Astrocyte (in vitro differentiated cells and primary cell): ENCODE data around the gene MCF2L. TPM values are rescaled to one million over a fixed set of nuclear protein-coding genes. Genes with fewer than 3 reads are reported as not detected.

Experiments
- DNase-seq: peaks from one replicate; pipeline ENCODE4 v3.0.0-alpha.2; 2010; ENCODE audit warnings: low read depth
- FAIRE-seq: peaks from 2 replicates; lab custom pipeline; 2011; peaks lifted over from hg19 to GRCh38; lab: Jason Lieb, UNC
- H2AFZ ChIP-seq: 2 replicates; pipeline ENCODE4 v1.6.0; 2012; ENCODE audit warnings: low read depth, low read length, inconsistent platforms
- H3K27ac ChIP-seq: 2 replicates; pipeline ENCODE4 v1.5.1; 2011; ENCODE audit warnings: low read depth, low read length, inconsistent platforms
- H3K27me3 ChIP-seq: 2 replicates; pipeline ENCODE4 v1.6.0; 2011; ENCODE audit warnings: low read length, inconsistent platforms; ENCODE audit not compliant: insufficient read depth
- H3K36me3 ChIP-seq: 2 replicates; pipeline ENCODE4 v1.5.1; 2011; ENCODE audit warnings: low read length, inconsistent platforms; ENCODE audit not compliant: insufficient read depth
- H3K4me1 ChIP-seq: 2 replicates; pipeline ENCODE4 v1.5.1; 2011; ENCODE audit warnings: low read length, inconsistent platforms; ENCODE audit not compliant: insufficient read depth
- H3K4me2 ChIP-seq: 2 replicates; pipeline ENCODE4 v1.6.0; 2012; ENCODE audit warnings: low read length, inconsistent platforms
- H3K4me3 ChIP-seq: 2 replicates; pipeline ENCODE4 v1.5.1; 2011; ENCODE audit warnings: low read depth, mild to moderate bottlenecking, low read length, inconsistent platforms; ENCODE audit not compliant: insufficient read depth
- H3K79me2 ChIP-seq: 2 replicates; pipeline ENCODE4 v1.6.0; 2012; ENCODE audit warnings: mild to moderate bottlenecking, low read length, inconsistent platforms; ENCODE audit not compliant: insufficient read depth
- H3K9ac ChIP-seq: 2 replicates; pipeline ENCODE4 v1.6.0; 2012; ENCODE audit warnings: mild to moderate bottlenecking, low read length, inconsistent platforms
- H3K9me3 ChIP-seq: 2 replicates; pipeline ENCODE4 v1.5.1; 2012; ENCODE audit warnings: low read depth, mild to moderate bottlenecking, low read length, inconsistent platforms; ENCODE audit not compliant: insufficient read depth
- H4K20me1 ChIP-seq: 2 replicates; pipeline ENCODE4 v1.6.0; 2012; ENCODE audit warnings: low read length, inconsistent platforms; ENCODE audit not compliant: insufficient read depth
- H3K27ac Mint-ChIP-seq: one replicate; pipeline ENCODE4 v1.8.0; 2021; ENCODE audit warnings: mild to moderate bottlenecking, mixed read lengths; ENCODE audit not compliant: unreplicated experiment
- H3K27me3 Mint-ChIP-seq: one replicate; pipeline ENCODE4 v1.8.0; 2021; ENCODE audit warnings: low read depth, mixed read lengths; ENCODE audit not compliant: unreplicated experiment
- H3K36me3 Mint-ChIP-seq: one replicate; pipeline ENCODE4 v1.8.0; 2021; ENCODE audit warnings: low read depth, mixed read lengths; ENCODE audit not compliant: unreplicated experiment
- H3K4me1 Mint-ChIP-seq: one replicate; pipeline ENCODE4 v1.8.0; 2021; ENCODE audit warnings: low read depth, mixed read lengths; ENCODE audit not compliant: unreplicated experiment
- H3K4me3 Mint-ChIP-seq: one replicate; pipeline ENCODE4 v1.8.0; 2021; ENCODE audit warnings: mild to moderate bottlenecking, moderate library complexity, mixed read lengths; ENCODE audit not compliant: unreplicated experiment
- H3K9me3 Mint-ChIP-seq: one replicate; pipeline ENCODE4 v1.8.0; 2021; ENCODE audit warnings: mild to moderate bottlenecking, mixed read lengths; ENCODE audit not compliant: unreplicated experiment
- CTCF ChIP-seq: IDR thresholded peaks from 2 replicates; pipeline ENCODE4 v1.5.1; 2011; ENCODE audit warnings: low read depth, mild to moderate bottlenecking, inconsistent platforms, low read length, moderate library complexity; ENCODE audit not compliant: insufficient read depth
- EZH2 ChIP-seq: IDR thresholded peaks from 2 replicates; pipeline ENCODE4 v1.6.1; 2012; ENCODE audit warnings: mild to moderate bottlenecking, low read length, inconsistent platforms; ENCODE audit not compliant: insufficient read depth
- total RNA-seq: library from RNA; stranded (reverse); gene quantifications from 2 replicates; pipeline ENCODE4 v1.2.1, GENCODE V29; 2021

Gene MCF2L
- total RNA-seq, 1 donor from 2014 or later, result 3.4 TPM

- Histone ChIP-seq H3K4me1 (no peaks in the 10 kb centered on the region), H3K27ac (no peak overlapping the region), H2AFZ (no peak overlapping the region), H3K4me3 (no peak overlapping the region), H4K20me1 (no peaks in the 10 kb centered on the region), H3K27me3 (peaks cover 3% of the 10 kb centered on the region), H3K36me3 (no peaks in the 10 kb centered on the region), H3K9ac (no peak overlapping the region), H3K4me2 (no peak overlapping the region), H3K79me2 (no peaks in the 10 kb centered on the region), H3K9me3 (no peaks in the 10 kb centered on the region)
- no peak for TF ChIP-seq EZH2
- no peak for TF ChIP-seq CTCF
- Mint-ChIP-seq H3K27me3 (peaks cover 7% of the 10 kb centered on the region), H3K27ac (no peak overlapping the region), H3K9me3 (no peaks in the 10 kb centered on the region), H3K4me1 (no peaks in the 10 kb centered on the region), H3K36me3 (no peaks in the 10 kb centered on the region), H3K4me3 (no peak overlapping the region)
- no peak for FAIRE-seq
- no peak for DNase-seq
These were observed 101.1 kb downstream of the MCF2L start for GRCh38 chr13:113069861-113070805.

GRCh38 chr13:113070855-113071254 lies 101.8 kb downstream of the MCF2L start:
- Histone ChIP-seq H3K36me3 (no peaks in the 10 kb centered on the region), H2AFZ (no peak overlapping the region), H3K27ac (no peak overlapping the region), H3K4me1 (no peaks in the 10 kb centered on the region), H3K9ac (no peak overlapping the region), H3K9me3 (no peaks in the 10 kb centered on the region), H4K20me1 (no peaks in the 10 kb centered on the region), H3K27me3 (peaks cover 3% of the 10 kb centered on the region), H3K4me2 (no peak overlapping the region), H3K4me3 (no peak overlapping the region), H3K79me2 (no peaks in the 10 kb centered on the region)
- Mint-ChIP-seq H3K27me3 (peaks cover 7% of the 10 kb centered on the region), H3K27ac (no peak overlapping the region), H3K9me3 (no peaks in the 10 kb centered on the region), H3K4me3 (no peak overlapping the region), H3K36me3 (no peaks in the 10 kb centered on the region), H3K4me1 (no peaks in the 10 kb centered on the region)
- FAIRE-seq (no peak), DNase-seq (no peak)
- TF ChIP-seq EZH2 (no peak), CTCF (no peak)

GRCh38 chr13:113072376-113072775 lies 103.4 kb downstream of the MCF2L start:
- H3K36me3 ChIP-seq, result no peaks in the 10 kb centered on the region
- no peaks in the 10 kb centered on the region for H3K9me3 ChIP-seq
- H3K27me3 Mint-ChIP-seq, result peaks cover 5% of the 10 kb centered on the region
- no peak overlapping the region for H2AFZ ChIP-seq
- TF ChIP-seq EZH2 (no peak), CTCF (no peak)
- FAIRE-seq, result no peak
- no peak overlapping the region for H3K9ac ChIP-seq
- H3K36me3 Mint-ChIP-seq, result no peaks in the 10 kb centered on the region
- no peak for DNase-seq
- H3K4me1 Mint-ChIP-seq, result no peaks in the 10 kb centered on the region
- H3K79me2 ChIP-seq, result no peaks in the 10 kb centered on the region
- H3K4me1 ChIP-seq, result no peaks in the 10 kb centered on the region
- no peak overlapping the region for H3K27ac Mint-ChIP-seq
- no peak overlapping the region for H3K4me3 Mint-ChIP-seq
- H3K4me2 ChIP-seq, result no peak overlapping the region
- H3K9me3 Mint-ChIP-seq, result no peaks in the 10 kb centered on the region
- no peak overlapping the region for H3K4me3 ChIP-seq
- no peak overlapping the region for H3K27ac ChIP-seq
- H3K27me3 ChIP-seq, result peaks cover 3% of the 10 kb centered on the region
- no peaks in the 10 kb centered on the region for H4K20me1 ChIP-seq
